HG03558 (cell line): ENCODE results near the gene TRPV6.

ENCODE experiments used
- ATAC-seq: cut with Tn5 transposase; IDR thresholded peaks from one replicate; pipeline ENCODE4 v1.9.1; 2021; ENCODE audit warnings: moderate number of reproducible peaks; ENCODE audit not compliant: unreplicated experiment; ENCODE audit errors: extremely low read depth

The TRPV6 gene

DNA sequence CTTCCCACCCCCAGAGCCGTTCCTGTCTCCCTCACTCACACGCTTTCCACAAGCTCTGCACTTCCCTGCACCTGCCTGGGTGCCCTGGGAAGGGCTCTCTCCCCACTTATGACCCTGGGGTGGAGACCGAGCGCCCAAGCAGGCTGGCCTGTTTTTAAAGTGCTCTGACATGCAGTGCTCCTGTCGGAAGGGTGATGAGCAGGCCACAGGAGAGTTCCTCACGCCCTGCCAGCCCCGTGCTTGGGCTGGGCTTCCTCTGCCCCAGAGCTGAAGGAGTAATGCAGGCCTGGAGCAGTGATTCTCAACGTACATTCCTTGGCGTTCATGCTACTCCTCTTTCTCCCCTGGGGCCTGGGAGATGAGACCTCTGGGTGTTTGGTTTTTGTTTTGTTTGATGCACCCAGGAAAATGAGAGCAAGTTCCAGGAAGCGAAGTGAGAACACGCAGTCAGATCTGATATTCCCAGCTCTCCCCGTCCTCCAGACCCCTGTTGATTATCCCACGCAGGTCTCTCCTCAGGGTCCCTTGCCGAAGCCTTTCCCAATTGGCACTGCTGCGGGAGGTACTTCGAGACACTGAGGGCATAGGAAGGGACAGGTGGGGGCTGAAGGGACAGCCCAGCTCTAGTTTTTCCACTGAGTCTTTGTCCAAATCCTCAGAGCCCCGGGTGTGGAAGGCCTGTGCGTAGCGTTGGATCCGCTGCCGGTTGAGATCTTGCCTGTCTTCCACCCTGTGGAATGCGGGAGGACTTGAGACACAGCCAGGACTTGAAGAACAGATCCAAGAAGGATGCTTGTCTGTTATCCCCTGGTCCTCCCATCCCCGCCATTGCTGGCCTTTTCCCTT lies 14.1 kb downstream of the TRPV6 start:
- no peak for ATAC-seq

DNA sequence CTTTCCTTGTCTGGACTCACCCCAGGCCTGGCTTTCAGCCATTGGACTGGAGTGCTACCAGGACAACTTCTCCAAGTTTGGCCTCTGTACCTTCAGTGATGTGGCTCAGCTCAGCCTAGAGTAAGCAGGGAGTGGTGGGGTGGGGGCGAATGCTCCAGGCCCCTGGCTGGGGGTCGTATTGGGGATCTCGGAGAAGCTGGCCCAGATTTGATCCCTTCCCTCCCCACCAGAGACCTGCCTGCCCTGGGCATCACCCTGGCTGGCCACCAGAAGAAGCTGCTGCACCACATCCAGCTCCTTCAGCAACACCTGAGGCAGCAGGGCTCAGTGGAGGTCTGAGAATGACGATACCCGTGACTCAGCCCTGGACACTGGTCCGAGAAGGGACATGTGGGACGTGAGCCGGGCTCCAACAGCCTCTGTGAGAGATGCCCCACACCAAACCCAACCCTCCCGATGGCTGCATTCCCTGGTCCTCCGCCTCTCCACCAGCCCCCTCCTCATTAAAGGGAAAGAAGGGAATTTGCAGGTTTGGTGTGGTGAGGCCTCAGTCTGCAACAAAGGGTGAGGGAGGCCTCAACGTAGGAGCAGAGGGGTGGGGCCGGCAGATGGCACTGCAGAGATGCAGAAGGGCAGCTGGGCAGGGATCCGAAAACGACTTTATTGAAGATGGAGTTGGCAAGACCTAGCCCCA lies 14.8 kb downstream of the TRPV6 start:
- no peak for ATAC-seq

DNA sequence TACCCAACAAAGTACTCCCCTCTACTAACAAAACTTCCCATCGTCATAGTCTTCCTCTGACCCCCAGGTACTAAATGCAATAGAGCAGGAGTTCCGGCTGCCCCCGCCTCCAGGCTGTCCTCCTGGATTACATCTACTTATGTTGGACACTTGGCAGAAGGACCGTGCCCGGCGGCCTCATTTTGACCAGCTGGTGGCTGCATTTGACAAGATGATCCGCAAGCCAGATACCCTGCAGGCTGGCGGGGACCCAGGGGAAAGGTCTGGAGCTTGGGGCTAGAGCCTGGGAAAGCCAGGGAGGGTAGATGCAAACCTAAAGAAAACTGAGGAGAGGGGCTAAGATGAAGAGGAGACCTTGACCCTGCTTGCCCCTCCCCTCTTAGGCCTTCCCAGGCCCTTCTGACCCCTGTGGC lies 15.4 kb downstream of the TRPV6 start:
- no peak for ATAC-seq

DNA sequence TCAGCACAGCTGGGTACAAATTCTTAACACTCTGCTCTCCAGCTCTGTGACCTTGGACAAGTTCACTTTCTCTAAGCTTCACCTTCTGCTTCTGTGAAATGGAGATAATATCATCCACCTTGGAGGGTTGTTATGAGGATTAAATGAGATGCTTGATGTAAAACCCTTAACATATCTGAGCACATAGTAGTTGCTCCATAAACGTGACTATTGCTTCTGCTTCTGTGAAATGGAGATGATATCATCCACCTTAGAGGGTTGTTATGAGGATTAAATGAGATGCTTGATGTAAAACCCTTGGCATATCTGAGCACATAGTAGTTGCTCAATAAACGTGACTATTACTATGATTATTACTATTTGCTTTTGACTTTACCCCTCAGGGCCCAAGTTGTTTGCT lies 16.1 kb downstream of the TRPV6 start:
- ATAC-seq: no peak

DNA sequence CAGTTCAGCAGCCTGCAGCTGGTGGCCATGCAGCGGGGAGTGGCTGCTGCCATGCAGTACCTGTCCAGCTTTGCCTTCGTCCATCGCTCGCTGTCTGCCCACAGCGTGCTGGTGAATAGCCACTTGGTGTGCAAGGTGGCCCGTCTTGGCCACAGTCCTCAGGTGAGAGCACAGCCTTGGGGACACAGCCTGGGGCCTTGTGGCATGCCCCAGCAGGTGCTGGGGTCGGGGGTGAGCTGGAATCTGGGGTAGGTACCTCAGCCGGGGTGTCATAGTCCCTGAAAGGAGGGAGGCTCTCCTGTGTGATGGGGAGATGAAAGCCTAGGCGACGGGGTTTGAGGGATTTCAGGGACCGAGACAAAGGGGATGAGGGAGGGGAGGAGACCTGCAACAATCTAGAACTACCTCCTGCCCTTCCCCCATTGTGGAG lies 16.5 kb downstream of the TRPV6 start:
- no peak for ATAC-seq

DNA sequence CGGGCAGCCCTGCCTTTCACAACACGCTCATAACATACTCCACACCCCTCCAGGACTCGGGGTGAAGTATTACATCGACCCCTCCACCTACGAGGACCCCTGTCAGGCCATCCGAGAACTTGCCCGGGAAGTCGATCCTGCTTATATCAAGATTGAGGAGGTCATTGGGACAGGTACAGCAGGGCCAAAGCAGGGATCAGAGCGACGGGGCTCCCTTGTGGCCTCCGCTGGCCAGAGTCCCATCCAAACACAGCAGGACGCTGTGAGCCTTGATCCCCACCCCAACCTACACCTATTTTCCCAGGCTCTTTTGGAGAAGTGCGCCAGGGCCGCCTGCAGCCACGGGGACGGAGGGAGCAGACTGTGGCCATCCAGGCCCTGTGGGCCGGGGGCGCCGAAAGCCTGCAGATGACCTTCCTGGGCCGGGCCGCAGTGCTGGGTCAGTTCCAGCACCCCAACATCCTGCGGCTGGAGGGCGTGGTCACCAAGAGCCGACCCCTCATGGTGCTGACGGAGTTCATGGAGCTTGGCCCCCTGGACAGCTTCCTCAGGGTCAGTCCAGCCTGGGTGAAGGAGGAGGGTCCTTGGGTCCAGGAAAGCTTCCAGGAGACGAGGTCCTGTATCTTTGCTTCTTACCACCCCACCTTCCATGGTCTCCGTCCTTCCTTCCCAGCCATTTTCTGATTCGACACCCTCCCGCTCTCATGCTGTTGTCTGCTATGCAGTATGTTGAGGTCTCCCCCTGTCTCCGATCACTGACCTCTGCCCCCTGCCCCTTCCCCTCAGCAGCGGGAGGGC lies 17.2 kb downstream of the TRPV6 start:
- ATAC-seq: no peak

DNA sequence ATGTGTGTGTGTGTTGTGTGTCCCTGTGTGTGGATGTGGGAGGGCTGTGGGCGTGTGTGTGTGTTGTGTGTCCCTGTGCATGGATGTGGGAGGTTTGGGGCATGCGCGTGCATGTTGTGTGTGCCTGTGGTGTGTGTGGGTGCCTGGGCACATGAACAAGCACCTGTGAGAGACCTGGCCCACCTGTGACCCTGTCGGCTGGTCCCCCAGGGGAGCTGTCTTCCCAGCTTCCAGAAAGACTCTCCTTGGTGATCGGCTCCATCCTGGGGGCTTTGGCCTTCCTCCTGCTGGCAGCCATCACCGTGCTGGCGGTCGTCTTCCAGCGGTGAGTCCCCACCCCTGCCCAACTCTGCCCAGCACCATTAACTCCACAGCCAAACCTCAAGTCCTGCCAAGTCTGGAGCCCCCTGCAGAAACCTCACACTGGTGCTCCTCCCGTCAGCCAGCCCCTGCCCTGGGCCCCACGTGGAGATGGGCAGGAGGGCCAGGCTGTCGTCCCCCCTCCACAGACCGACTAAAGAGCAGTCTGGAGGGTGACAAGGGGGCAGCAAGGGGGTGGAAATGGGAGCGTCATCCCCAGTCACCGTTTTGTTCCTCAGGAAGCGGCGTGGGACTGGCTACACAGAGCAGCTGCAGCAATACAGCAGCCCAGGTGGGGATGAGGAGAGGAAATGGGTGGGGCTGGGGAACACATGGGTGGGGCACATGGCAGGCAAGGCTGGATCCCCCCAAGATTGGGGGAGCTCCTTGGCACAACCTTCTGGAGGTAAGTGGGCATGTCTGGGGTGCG lies 18.0 kb downstream of the TRPV6 start:
- no peak for ATAC-seq

DNA sequence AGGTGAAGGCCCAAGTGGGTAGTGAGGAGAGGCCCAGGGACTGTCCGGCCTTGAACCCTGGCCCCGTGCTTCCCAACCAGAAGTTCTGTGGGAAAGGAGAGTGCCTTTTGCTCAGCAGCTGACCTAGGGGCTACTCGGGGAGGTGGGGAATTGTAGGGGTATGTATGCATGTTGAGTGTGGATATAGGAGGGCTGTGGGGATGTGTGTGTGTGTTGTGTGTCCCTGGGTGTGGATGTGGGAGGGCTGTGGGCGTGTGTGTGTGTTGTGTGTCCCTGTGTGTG lies 18.5 kb downstream of the TRPV6 start:
- ATAC-seq: no peak

DNA sequence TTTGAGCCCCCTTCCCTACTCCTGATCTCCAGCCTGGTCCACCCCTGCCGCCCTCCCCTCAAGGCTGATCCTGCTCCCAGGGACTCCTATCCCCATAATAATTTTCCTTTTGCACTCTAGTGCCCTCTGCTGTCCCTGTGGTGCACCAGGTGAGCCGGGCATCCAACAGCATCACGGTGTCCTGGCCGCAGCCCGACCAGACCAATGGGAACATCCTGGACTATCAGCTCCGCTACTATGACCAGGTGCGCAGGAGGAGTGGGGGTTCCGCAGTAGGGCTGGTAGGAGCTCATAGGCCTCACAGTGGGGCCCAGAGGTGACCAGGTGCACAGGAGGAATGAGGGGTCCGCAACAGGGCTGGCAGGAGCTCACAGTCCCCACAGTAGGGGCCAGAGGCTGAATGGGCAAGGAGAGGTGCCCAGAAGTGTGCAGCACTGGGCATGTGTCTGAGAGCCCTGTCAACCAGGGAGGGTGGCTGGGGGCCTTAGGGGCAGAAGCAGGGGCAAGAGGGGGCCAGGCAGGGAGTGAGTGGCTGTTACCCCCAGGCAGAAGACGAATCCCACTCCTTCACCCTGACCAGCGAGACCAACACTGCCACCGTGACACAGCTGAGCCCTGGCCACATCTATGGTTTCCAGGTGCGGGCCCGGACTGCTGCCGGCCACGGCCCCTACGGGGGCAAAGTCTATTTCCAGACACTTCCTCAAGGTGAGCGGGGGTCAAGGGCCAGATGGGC lies 19.0 kb downstream of the TRPV6 start:
- no peak for ATAC-seq

DNA sequence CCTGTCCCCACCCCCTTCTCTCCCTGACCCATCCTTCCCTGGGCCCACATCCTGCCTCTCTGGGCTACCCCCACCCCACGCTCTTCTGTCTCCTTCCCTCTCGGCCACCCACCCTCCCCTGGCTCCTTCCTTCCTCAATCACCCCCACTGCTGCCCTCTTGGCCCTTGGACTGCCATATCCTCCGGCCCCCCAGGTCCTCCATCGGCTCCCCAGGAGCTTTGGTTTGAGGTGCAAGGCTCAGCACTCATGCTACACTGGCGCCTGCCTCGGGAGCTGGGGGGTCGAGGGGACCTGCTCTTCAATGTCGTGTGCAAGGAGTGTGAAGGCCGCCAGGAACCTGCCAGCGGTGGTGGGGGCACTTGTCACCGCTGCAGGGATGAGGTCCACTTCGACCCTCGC lies 19.8 kb downstream of the TRPV6 start:
- ATAC-seq: no peak

DNA sequence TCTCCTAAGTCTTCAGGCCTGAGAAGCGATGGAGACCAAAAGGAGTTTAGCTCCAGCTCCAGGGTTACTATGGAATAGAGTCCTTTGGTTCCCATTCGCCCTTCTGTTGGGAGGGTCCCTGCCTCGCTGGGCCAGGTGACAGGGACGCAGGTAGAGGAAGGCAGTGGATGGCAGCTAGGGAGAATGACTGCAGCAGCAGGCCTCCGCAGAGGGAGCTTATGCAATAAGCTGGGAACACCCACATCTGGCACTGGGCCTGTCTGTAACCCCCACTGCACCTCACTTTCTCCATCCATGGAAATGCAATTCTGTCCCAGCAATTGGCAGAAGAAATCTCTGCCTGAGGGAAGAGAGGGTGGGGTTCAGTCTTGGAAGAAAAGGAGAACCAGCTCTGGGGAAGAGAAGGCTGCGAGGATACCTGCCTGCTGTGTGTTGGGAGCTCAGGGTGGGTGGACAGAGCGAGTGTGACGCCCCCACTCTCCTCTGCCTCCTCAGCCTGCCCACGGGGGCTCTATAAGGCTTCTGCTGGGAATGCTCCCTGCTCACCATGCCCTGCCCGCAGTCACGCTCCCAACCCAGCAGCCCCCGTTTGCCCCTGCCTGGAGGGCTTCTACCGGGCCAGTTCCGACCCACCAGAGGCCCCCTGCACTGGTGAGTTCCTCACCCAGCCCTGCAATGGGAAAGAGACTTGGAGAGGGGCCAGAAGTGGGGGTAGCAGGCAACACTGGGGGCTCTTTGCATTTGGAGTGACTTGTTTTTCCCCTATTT lies 20.4 kb downstream of the TRPV6 start:
- ATAC-seq: no peak

DNA sequence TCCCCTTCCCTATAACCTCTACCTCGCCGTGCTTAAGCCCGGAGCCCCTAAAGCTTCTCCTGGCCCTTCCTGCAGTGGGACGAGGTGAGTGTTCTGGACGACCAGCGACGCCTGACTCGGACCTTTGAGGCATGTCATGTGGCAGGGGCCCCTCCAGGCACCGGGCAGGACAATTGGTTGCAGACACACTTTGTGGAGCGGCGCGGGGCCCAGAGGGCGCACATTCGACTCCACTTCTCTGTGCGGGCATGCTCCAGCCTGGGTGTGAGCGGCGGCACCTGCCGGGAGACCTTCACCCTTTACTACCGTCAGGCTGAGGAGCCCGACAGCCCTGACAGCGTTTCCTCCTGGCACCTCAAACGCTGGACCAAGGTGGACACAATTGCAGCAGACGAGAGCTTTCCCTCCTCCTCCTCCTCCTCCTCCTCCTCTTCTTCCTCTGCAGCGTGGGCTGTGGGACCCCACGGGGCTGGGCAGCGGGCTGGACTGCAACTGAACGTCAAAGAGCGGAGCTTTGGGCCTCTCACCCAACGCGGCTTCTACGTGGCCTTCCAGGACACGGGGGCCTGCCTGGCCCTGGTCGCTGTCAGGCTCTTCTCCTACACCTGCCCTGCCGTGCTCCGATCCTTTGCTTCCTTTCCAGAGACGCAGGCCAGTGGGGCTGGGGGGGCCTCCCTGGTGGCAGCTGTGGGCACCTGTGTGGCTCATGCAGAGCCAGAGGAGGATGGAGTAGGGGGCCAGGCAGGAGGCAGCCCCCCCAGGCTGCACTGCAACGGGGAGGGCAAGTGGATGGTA lies 21.5 kb downstream of the TRPV6 start:
- ATAC-seq: no peak

DNA sequence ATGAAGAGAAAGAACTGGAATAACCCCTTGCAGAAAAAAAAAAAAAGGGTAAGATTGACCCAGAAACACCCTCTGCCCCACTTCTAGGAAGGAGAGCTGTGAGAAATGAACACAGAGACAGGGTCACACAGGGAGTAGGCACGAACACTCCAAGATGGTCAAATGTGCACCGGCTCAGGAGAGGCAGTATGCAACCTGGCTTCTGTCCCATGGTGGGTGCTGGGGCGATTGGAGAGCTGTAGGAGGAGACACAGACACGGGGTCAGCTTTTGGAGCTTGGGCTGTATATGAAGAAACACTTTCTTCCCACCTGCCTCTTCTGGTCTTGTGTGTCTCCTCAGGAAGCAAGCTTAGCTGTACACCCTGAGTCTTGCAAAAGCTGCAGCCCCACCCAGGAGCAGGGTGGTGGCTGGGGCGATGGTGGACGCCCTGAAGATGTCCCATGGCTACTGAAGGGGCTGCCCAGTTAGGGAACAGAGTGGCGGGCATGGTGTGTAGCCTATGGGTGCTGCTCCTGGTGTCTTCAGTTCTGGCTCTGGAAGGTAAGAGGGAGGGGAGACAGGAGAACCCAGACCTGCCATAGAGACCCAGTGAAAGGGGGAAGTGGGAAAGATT lies 22.7 kb downstream of the TRPV6 start:
- ATAC-seq: no peak

DNA sequence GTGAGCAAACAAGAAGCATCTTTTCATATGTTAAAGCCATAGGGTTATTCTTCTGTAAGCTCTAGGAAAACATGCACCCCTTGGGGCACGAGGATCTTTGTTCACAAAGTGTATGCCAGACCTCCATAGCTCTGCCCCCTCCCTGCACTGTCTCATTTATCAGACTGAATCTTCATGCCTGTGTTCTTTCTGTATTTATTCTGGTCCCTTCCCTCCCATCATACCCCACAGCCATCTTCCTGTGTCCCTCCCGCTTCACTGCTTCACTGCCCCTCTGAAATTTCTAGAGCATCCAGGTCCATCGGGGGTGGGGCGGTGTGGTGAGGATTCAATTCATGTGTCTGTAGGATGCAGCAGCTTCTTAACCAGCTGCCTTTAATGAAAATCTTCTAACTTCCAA lies 23.2 kb downstream of the TRPV6 start:
- ATAC-seq: no peak

DNA sequence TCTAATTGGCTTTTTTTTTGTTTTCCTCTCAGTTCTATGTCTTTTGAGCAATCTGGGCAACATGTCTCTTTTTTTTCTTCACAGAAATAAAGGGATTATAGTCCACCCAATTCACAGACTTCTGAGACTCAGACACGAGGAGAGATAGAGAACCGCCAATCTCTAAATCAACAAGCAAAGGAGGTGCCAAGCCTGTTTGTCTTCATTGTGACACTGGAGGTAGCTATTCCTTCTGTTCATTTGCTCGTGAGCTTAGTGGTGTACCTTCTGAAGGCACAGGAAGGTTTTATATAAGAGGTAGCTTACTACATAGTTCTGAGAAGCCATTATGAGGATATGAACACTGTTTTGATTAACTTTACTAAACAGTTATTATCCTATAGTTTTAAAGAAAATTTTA lies 24.6 kb downstream of the TRPV6 start:
- ATAC-seq: no peak

DNA sequence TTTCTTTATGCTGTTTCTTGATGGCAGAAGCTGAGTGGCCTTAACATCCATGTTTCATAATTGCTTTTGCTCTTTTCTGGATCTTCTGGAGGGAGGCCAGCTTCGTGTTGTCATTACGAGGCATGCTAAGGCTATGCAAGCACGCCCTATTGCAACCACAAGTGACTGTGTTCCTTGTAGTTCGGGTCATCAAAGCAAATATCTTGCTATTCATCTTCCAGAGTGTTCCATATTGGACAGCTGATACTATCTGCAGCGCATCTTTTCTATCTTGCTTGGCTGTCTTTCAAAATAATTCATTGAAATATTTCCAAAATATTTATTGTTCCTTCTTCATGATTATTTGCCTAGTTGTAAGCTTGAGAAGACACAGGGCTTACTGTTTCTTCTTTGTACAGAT lies 25.7 kb downstream of the TRPV6 start:
- no peak for ATAC-seq

DNA sequence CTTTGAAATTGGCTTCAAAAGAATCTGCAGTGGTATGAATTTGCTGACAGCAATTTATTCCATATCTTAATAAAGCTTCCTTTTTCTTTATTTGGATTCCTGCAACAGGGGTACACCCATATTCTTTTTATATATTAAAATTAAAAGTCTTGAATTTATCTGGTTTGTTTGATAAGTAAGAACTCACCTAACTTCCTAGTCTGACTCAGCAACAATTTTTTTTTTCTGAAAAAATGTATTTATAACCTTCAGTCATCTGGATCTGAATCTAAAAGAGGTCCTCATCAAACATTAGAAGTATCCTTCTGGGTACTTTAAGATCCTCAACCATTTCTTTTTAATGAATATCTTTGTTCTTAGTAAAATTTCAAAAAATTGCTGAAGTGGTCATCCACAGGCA lies 26.1 kb downstream of the TRPV6 start:
- no peak for ATAC-seq

DNA sequence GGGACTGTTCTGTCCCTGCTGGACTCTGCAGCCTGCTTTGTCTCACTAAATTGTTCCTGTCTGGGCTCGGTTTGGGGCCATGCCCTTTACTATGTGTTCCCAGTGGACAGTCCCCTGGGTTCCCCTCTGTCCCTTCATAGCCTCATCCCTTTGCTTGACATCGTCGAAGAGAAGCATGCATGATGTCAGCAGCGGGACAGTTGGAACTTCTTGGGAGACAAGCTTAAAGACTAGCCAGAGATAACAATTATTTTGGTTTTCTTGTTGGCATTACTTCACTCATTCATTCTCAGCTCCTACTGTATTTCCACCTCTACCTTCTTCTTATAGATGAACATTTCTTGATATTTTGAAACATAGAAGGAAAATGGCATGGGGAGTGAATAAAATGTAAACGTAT lies 27.9 kb downstream of the TRPV6 start:
- ATAC-seq: no peak
